T-helper 17 cell (primary cell): Measurements from ENCODE around the gene FRZB. TPM values are rescaled to one million over a fixed set of nuclear protein-coding genes. Genes with fewer than 3 reads are reported as not detected.

Experiments used
- ATAC-seq: fragments of 150-1000 bp; cut with Tn5 transposase; 2 replicates; pipeline ENCODE4 v1.10.0; 2021; ENCODE audit warnings: mild to moderate bottlenecking, moderate library complexity
- DNase-seq, 3 donors: peaks; one replicate each; pipeline versions ENCODE4 v3.0.0 to v3.0.0-alpha.2; 2020 to 2021
- H3K9me3 ChIP-seq: one replicate; pipeline ENCODE4 v1.7.0; 2013; ENCODE audit warnings: low read length, mild to moderate bottlenecking; ENCODE audit not compliant: control insufficient read depth, poor library complexity, severe bottlenecking
- H3K27ac Mint-ChIP-seq: one replicate; pipeline ENCODE4 v1.8.0; 2022; ENCODE audit warnings: mild to moderate bottlenecking, moderate library complexity, mixed read lengths
- H3K27me3 Mint-ChIP-seq: one replicate; pipeline ENCODE4 v1.8.0; 2022; ENCODE audit warnings: mixed read lengths
- H3K36me3 Mint-ChIP-seq: one replicate; pipeline ENCODE4 v1.8.0; 2022; ENCODE audit warnings: low read depth, mixed read lengths
- H3K4me1 Mint-ChIP-seq: one replicate; pipeline ENCODE4 v1.8.0; 2022; ENCODE audit warnings: mild to moderate bottlenecking, mixed read lengths
- H3K4me3 Mint-ChIP-seq: one replicate; pipeline ENCODE4 v1.8.0; 2022; ENCODE audit warnings: mild to moderate bottlenecking, moderate library complexity, mixed read lengths
- total RNA-seq, 4 donors: library from RNA in 2 of 4; stranded (reverse) in 2 of 4; gene quantifications; one replicate each; pipeline ENCODE4 v1.2.3 and lab custom pipeline; 2022 to 2026

FRZB gene
- total RNA-seq, 2 donors from 2014 or later = not detected

DNA sequence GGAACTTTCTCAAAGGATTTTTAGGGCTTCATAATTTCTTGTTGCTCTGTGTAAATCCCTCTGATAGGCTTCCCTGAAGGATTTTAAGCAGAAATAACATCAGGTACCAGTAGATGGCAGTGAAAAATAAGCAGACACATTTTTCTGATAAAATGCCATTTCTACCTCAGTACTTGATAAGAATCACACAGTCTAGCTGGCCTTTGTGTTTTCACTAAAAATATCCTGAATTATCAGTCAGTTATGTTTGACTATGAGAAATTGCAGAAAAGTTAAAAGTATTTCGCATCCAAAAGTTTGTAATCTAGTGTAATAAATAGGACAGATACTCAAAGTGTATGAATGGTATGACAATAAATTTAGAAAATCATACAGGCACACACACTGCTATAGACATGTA, 81.7 kb downstream of the FRZB start:
- peaks cover 3% of the 10 kb centered on the region for H3K4me1 Mint-ChIP-seq
- no peak overlapping the region for H3K4me3 Mint-ChIP-seq
- H3K27ac Mint-ChIP-seq = no peak overlapping the region
- no peak for DNase-seq
- no peaks in the 10 kb centered on the region for H3K9me3 ChIP-seq
- H3K27me3 Mint-ChIP-seq = no peaks in the 10 kb centered on the region
- H3K36me3 Mint-ChIP-seq = no peaks in the 10 kb centered on the region
- no peak for ATAC-seq

DNA sequence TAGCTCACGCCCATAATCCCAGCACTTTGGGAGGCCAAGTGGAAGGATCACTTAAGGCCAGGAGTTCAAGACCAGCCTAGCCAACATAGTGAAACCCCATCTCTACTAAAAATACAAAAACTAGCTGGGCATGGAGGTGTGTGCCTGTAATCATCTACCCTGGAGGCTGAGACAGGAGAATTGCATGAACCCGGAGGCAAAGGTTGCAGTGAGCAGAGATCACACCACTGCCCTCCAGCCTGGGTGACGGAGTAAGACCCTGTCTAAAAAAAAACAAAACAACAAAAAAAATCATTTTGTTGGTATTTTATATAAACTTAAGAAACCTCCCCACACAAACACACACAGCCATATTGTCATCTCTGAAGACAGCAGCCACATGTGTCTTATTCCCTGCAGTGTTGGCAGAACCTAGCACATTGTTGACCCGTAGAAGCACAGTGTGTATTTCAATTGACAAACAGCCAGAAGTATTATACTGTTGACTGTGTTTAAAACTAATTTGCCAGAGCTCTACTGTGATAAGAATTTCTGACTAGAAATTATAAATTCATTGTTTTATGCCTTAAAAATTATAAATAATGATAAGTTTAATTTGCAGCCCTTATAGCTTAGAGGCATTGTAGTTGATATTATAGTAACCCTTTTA, 82.3 kb downstream of the FRZB start:
- H3K4me3 Mint-ChIP-seq = no peak overlapping the region
- H3K27me3 Mint-ChIP-seq = no peaks in the 10 kb centered on the region
- H3K27ac Mint-ChIP-seq = no peak overlapping the region
- H3K4me1 Mint-ChIP-seq = peaks cover 3% of the 10 kb centered on the region
- ATAC-seq (no peak), DNase-seq (no peak)
- H3K36me3 Mint-ChIP-seq = no peaks in the 10 kb centered on the region
- H3K9me3 ChIP-seq = no peaks in the 10 kb centered on the region

Other genes starting within 250 kb of the FRZB start
- gene DNAJC10, start 150.4 kb downstream of the FRZB start, total RNA-seq = 10 to 100 TPM; 52.4 to 55.1 TPM
- gene NCKAP1, start 171.8 kb upstream of the FRZB start, total RNA-seq = 10 to 100 TPM in 1 of 2 donors, 1 to 10 TPM in 1; 6.9 to 13.9 TPM
- gene DUSP19, start 212.1 kb upstream of the FRZB start, total RNA-seq = 1 to 10 TPM in 1 of 2 donors, under 1 TPM in 1; 0.60 to 1.6 TPM